HCT116 (cell line): ENCODE measurements around the gene GPR39. TPM values are rescaled to one million over a fixed set of nuclear protein-coding genes. Genes with fewer than 3 reads are reported as not detected.

Experiments used
- ATAC-seq: fragments of 200-7000 bp; cut with Tn5 transposase; 2 replicates; pipeline ENCODE4 v1.9.1; 2020; ENCODE audit warnings: mild to moderate bottlenecking, moderate library complexity
- BruUV-seq: library from RNA; stranded (reverse); fragments of 400-500 nt; replicated peaks from 2 replicates; lab custom pipeline; 2021; lab: Mats Ljungman, UMichigan
- CTCF ChIA-PET: fragments of 300-600 bp; sonication (Branson Sonifier 250); formaldehyde crosslinking; loops from one replicate; lab custom pipeline; 2021; ENCODE audit warnings: antibody characterized with exemption; lab: Charles Lee
- POLR2A ChIA-PET: fragments of 300-600, 350-600 bp; sonication (Branson Sonifier 250); formaldehyde crosslinking; loops from one replicate; lab custom pipeline; 2021; ENCODE audit warnings: antibody characterized with exemption; lab: Charles Lee
- RAD21 ChIA-PET, 2 experiments: fragments of 300-600 bp; sonication (Branson Sonifier 250); formaldehyde crosslinking; loops; one replicate each; lab custom pipeline; 2023; ENCODE audit warnings: low total read pairs in 2 of 2; ENCODE audit not compliant: uncharacterized antibody in 2 of 2, unreplicated experiment in 2 of 2, low non-redundant PET in 1 of 2; lab: Charles Lee
- DNase-seq: peaks from one replicate; pipeline ENCODE4 v3.0.0-alpha.2; 2010; ENCODE audit warnings: low read depth, low spot score
- H2AFZ ChIP-seq: fragments of 200-600 bp; shearing (Covaris generic), sonication (generic); 2 replicates; pipeline ENCODE4 v1.6.1; 2017; ENCODE audit warnings: low read depth, mixed run types, mixed read lengths, antibody characterized with exemption, low read length; ENCODE audit not compliant: poor library complexity, severe bottlenecking
- H3K27ac ChIP-seq: 2 replicates; pipeline ENCODE4 v1.5.1; 2012; ENCODE audit warnings: low read depth, low read length
- H3K27me3 ChIP-seq: fragments of 200-600 bp; sonication (generic); 2 replicates; pipeline ENCODE4 v1.6.1; 2016; ENCODE audit warnings: mixed run types, low read length, mixed read lengths; ENCODE audit not compliant: insufficient read depth
- H3K36me3 ChIP-seq, 2 experiments: fragments of 200-500 bp in 1 of 2; fragments of 200-600 bp in 1 of 2; sonication (Bioruptor generic) in 1 of 2; sonication (generic) in 1 of 2; 2 replicates each; pipeline versions ENCODE4 v1.5.1 to v1.6.1; 2014 to 2016; ENCODE audit warnings: low read length in 2 of 2, inconsistent platforms in 1 of 2, mixed read lengths in 1 of 2, mixed run types in 1 of 2; ENCODE audit not compliant: insufficient read depth in 2 of 2, control insufficient read depth in 1 of 2
- H3K4me1 ChIP-seq, 2 experiments: fragments of 200-600 bp in 1 of 2; sonication (generic) in 1 of 2; 2 replicates each; pipeline versions ENCODE4 v1.5.1 to v1.6.1; 2012 to 2017; ENCODE audit warnings: low read length in 2 of 2, inconsistent platforms in 1 of 2, mild to moderate bottlenecking in 1 of 2, mixed read lengths in 1 of 2, mixed run types in 1 of 2, moderate library complexity in 1 of 2; ENCODE audit not compliant: insufficient read depth in 2 of 2, control insufficient read depth in 1 of 2
- H3K4me2 ChIP-seq: fragments of 200-600 bp; sonication (generic); 2 replicates; pipeline ENCODE4 v1.6.1; 2017; ENCODE audit warnings: mixed run types, low read length, mixed read lengths
- H3K4me3 ChIP-seq, 2 experiments: fragments of 200-600 bp in 1 of 2; sonication (generic) in 1 of 2; replicated peaks in 1 of 2; 2 replicates each; pipeline ENCODE4 v1.5.1; 2011 to 2016; ENCODE audit warnings: low read length in 2 of 2, control low read depth in 1 of 2, low read depth in 1 of 2, mild to moderate bottlenecking in 1 of 2, mixed read lengths in 1 of 2, mixed run types in 1 of 2
- H3K79me2 ChIP-seq: fragments of 200-600 bp; sonication (generic); 2 replicates; pipeline ENCODE4 v1.6.1; 2017; ENCODE audit warnings: mild to moderate bottlenecking, mixed run types, low read length, moderate library complexity, mixed read lengths; ENCODE audit not compliant: insufficient read depth
- H3K9ac ChIP-seq: fragments of 200-600 bp; sonication (generic); 2 replicates; pipeline ENCODE4 v1.6.1; 2016; ENCODE audit warnings: low read length, mixed read lengths
- H3K9me2 ChIP-seq: fragments of 200-600 bp; sonication (generic), shearing (Covaris generic); 2 replicates; pipeline ENCODE4 v1.6.1; 2017; ENCODE audit warnings: mixed run types, mild to moderate bottlenecking, moderate library complexity; ENCODE audit not compliant: insufficient read depth
- H3K9me3 ChIP-seq, 2 experiments: fragments of 200-500 bp in 1 of 2; fragments of 200-600 bp in 1 of 2; sonication (Bioruptor generic) in 1 of 2; sonication (generic) in 1 of 2; 2 replicates each; pipeline ENCODE4 v1.6.1; 2014 to 2017; ENCODE audit warnings: low read length in 2 of 2, mixed read lengths in 2 of 2, inconsistent platforms in 1 of 2, low read depth in 1 of 2, mild to moderate bottlenecking in 1 of 2, mixed run types in 1 of 2, moderate library complexity in 1 of 2; ENCODE audit not compliant: control insufficient read depth in 1 of 2, insufficient read depth in 1 of 2
- H4K20me1 ChIP-seq: fragments of 200-600 bp; sonication (generic), shearing (Covaris generic); 2 replicates; pipeline ENCODE4 v1.6.1; 2017; ENCODE audit warnings: mixed run types, mild to moderate bottlenecking, moderate library complexity; ENCODE audit not compliant: insufficient read depth
- CEBPB ChIP-seq: IDR thresholded peaks from 2 replicates; pipeline ENCODE4 v1.6.1; 2012; ENCODE audit warnings: low read depth
- CTCF ChIP-seq, 3 experiments: fragments of 200-600 bp in 1 of 3; sonication (generic) in 1 of 3; IDR thresholded peaks in 2 of 3; conservative IDR thresholded peaks in 1 of 3; 2 replicates each; pipeline ENCODE4 v1.5.1; 2012 to 2017; ENCODE audit warnings: low read depth in 2 of 3, low read length in 2 of 3, antibody characterized with exemption in 1 of 3, borderline replicate concordance in 1 of 3, control low read depth in 1 of 3, mild to moderate bottlenecking in 1 of 3, mixed read lengths in 1 of 3, mixed run types in 1 of 3, moderate library complexity in 1 of 3; ENCODE audit not compliant: insufficient read depth in 1 of 3
- ELF1 ChIP-seq: IDR thresholded peaks from 2 replicates; pipeline ENCODE4 v1.6.1; 2012; ENCODE audit warnings: low read depth, borderline replicate concordance
- EZH2 ChIP-seq: fragments of 200-600 bp; sonication (generic); IDR thresholded peaks from 2 replicates; pipeline ENCODE4 v1.6.1; 2017; ENCODE audit warnings: antibody characterized with exemption, mixed run types
- EZH2phosphoT487 ChIP-seq: fragments of 200-600 bp; IDR thresholded peaks from 2 replicates; pipeline ENCODE4 v1.6.1; 2018; ENCODE audit warnings: antibody characterized with exemption, borderline replicate concordance
- FOSL1 ChIP-seq: IDR thresholded peaks from 2 replicates; pipeline ENCODE4 v1.6.1; 2012; ENCODE audit warnings: low read depth
- MAX ChIP-seq: IDR thresholded peaks from 2 replicates; pipeline ENCODE4 v1.6.1; 2012
- RAD21 ChIP-seq: IDR thresholded peaks from 2 replicates; pipeline ENCODE4 v1.6.1; 2012; ENCODE audit warnings: low read depth, mild to moderate bottlenecking
- REST ChIP-seq: IDR thresholded peaks from 2 replicates; pipeline ENCODE4 v1.6.1; 2012; ENCODE audit warnings: low read depth
- SIN3A ChIP-seq: IDR thresholded peaks from 2 replicates; pipeline ENCODE4 v1.6.1; 2012; ENCODE audit warnings: low read depth
- SP1 ChIP-seq: IDR thresholded peaks from 2 replicates; pipeline ENCODE4 v1.6.1; 2012; ENCODE audit warnings: low read depth
- SRF ChIP-seq: IDR thresholded peaks from 2 replicates; pipeline ENCODE4 v1.6.1; 2012; ENCODE audit warnings: low read depth
- TCF7L2 ChIP-seq: IDR thresholded peaks from 2 replicates; pipeline ENCODE4 v1.7.0; 2011; ENCODE audit warnings: borderline replicate concordance, inconsistent platforms; ENCODE audit not compliant: insufficient read depth, insufficient read length; ENCODE audit errors: extremely low read depth
- ZFX ChIP-seq: fragments of 450-650 bp; IDR thresholded peaks from 2 replicates; pipeline ENCODE4 v1.6.1; 2017
- intact Hi-C: fragments of 100-400 bp; cut with micrococcal nuclease; formaldehyde crosslinking; loops from 2 replicates; pipeline ENCODE4 v1.10.0; 2022
- total RNA-seq: library from RNA; stranded (reverse); gene quantifications from one replicate; pipeline ENCODE4 v1.2.1, GENCODE V29; 2021; ENCODE audit not compliant: unreplicated experiment

The GPR39 gene
- total RNA-seq, 1 experiment from 2014 or later, result 5.1 TPM

- TF ChIP-seq CTCF (IDR thresholded peaks at IDR 0.05 in 2 of 3, conservative IDR thresholded peaks at IDR 0.05 in 1 of 3; ENCODE audit: borderline replicate concordance in 1 of 3, insufficient read depth in 1 of 3, low read depth in 2 of 3, low read length in 2 of 3), result no peak
- TF ChIP-seq RAD21, result no peak
- TF ChIP-seq, all 23 proteins: peak for 0
Measured at GRCh38 chr2:132470746-132471145, 54.1 kb downstream of the GPR39 start (continued).

- BruUV-seq, result no TSS peak
- TF ChIP-seq REST (no peak), FOSL1 (no peak), ELF1 (no peak), TCF7L2 (no peak), CEBPB (no peak), ZFX (no peak), EZH2phosphoT487 (no peak), MAX (no peak), CTCF (IDR thresholded peaks at IDR 0.05 in 2 of 3, conservative IDR thresholded peaks at IDR 0.05 in 1 of 3; ENCODE audit: borderline replicate concordance in 1 of 3, insufficient read depth in 1 of 3, low read depth in 2 of 3, low read length in 2 of 3) (no peak), EZH2 (no peak), SIN3A (no peak), SRF (no peak), SP1 (no peak)
- intact Hi-C loops, result no loop called here
Measured at GRCh38 chr2:132473174-132473883, 56.7 kb downstream of the GPR39 start.

More at GRCh38 chr2:132473174-132473883, 56.7 kb downstream of the GPR39 start:
- H3K9me2 ChIP-seq, result no peaks in the 10 kb centered on the region
- H3K79me2 ChIP-seq, result no peaks in the 10 kb centered on the region
- H3K9me3 ChIP-seq, result no peaks in the 10 kb centered on the region; a peak in 1 of 4 replicates
- POLR2A ChIA-PET, result no interaction called here
- H3K9ac ChIP-seq, result no peak overlapping the region
- RAD21 ChIA-PET, result no interaction called here
- no peaks in the 10 kb centered on the region for H4K20me1 ChIP-seq
- H2AFZ ChIP-seq, result no peak overlapping the region
- no peaks in the 10 kb centered on the region for H3K27me3 ChIP-seq
- DNase-seq (no peak), ATAC-seq (no peak)
- no peak overlapping the region for H3K4me2 ChIP-seq
- H3K27ac ChIP-seq, result no peak overlapping the region
- H3K4me1 ChIP-seq, result no peaks in the 10 kb centered on the region
- no peaks in the 10 kb centered on the region for H3K36me3 ChIP-seq
- CTCF ChIA-PET, result no interaction called here
- H3K4me3 ChIP-seq, result no peak overlapping the region
